GM18498 (cell line): ENCODE results near the gene PCDH9.

ENCODE experiments used
- ATAC-seq: cut with Tn5 transposase; IDR thresholded peaks from one replicate; pipeline ENCODE4 v1.9.1; 2021; ENCODE audit warnings: mild to moderate bottlenecking, moderate library complexity; ENCODE audit not compliant: unreplicated experiment

PCDH9 gene

GRCh38 chr13:66553391-66553790 lies 676.7 kb downstream of the PCDH9 start:
- no peak for ATAC-seq

- no peak for ATAC-seq
Observed at GRCh38 chr13:66551128-66551527, 679.0 kb downstream of the PCDH9 start.

- no peak for ATAC-seq
Observed at GRCh38 chr13:66547685-66548084, 682.5 kb downstream of the PCDH9 start.

GRCh38 chr13:66546534-66547379 lies 683.4 kb downstream of the PCDH9 start:
- ATAC-seq, result no peak

- ATAC-seq, result peak; percentile 61
Observed at GRCh38 chr13:66543780-66544179, 686.4 kb downstream of the PCDH9 start.

- no peak for ATAC-seq
Observed at GRCh38 chr13:66537417-66537816, 692.7 kb downstream of the PCDH9 start.

- no peak for ATAC-seq
Observed at GRCh38 chr13:66536746-66537145, 693.4 kb downstream of the PCDH9 start.

GRCh38 chr13:66534561-66534960 lies 695.6 kb downstream of the PCDH9 start:
- no peak for ATAC-seq

- ATAC-seq, result no peak
Observed at GRCh38 chr13:66532845-66533244, 697.3 kb downstream of the PCDH9 start.

GRCh38 chr13:66532146-66532545 lies 698.0 kb downstream of the PCDH9 start:
- no peak for ATAC-seq

GRCh38 chr13:66530686-66531085 lies 699.5 kb downstream of the PCDH9 start:
- no peak for ATAC-seq

- no peak for ATAC-seq
Observed at GRCh38 chr13:66530158-66530557, 700.0 kb downstream of the PCDH9 start.

- no peak for ATAC-seq
Observed at GRCh38 chr13:66528944-66529576, 701.1 kb downstream of the PCDH9 start.

- ATAC-seq, result no peak
Observed at GRCh38 chr13:66528180-66528579, 702.0 kb downstream of the PCDH9 start.

GRCh38 chr13:66520511-66521355 lies 709.4 kb downstream of the PCDH9 start:
- ATAC-seq, result no peak

GRCh38 chr13:66519259-66519658 lies 710.9 kb downstream of the PCDH9 start:
- no peak for ATAC-seq

- no peak for ATAC-seq
Observed at GRCh38 chr13:66518068-66518467, 712.1 kb downstream of the PCDH9 start.

GRCh38 chr13:66513728-66514127 lies 716.4 kb downstream of the PCDH9 start:
- ATAC-seq, result no peak

- ATAC-seq, result no peak
Observed at GRCh38 chr13:66509175-66509574, 721.0 kb downstream of the PCDH9 start.

- no peak for ATAC-seq
Observed at GRCh38 chr13:66508153-66508909, 721.8 kb downstream of the PCDH9 start.

- ATAC-seq, result peak; percentile 65
Observed at GRCh38 chr13:66506979-66507378, 723.2 kb downstream of the PCDH9 start.
